Activated T-helper 1 cell treated with anti-CD3 and anti-CD28 coated beads, Interleukin-2, amount 50 U/mL, for 16 hours (primary cell): ENCODE data around the gene TBPL1.

Experiments used
- DNase-seq, 2 donors: peaks; one replicate each; pipeline ENCODE4 v3.0.0-alpha.2; 2020; ENCODE audit warnings: low read depth in 1 of 2, low spot score in 1 of 2

TBPL1 gene

DNA sequence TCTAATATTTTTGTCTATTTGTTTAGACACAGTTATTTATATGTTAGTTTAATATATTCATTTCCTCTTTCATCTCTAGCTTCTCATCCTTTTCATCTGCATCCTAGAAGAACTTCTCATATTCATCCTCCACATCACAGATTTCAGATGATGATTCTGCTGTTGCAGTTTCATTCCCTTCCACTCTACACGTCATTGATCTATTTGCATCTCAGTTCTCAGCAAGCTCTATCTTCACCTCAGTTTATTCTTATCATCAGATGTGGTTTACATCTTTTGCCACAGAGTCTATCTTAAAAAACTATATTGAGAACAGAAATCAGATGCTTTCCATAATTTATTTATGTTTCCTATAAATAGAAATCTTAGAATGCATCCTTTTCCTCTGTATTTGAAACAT is 86.1 kb downstream of the TBPL1 start:
- no peak for DNase-seq
